WTC11 (cell line): ENCODE results near the gene TMC1. TPM values are rescaled to one million over a fixed set of nuclear protein-coding genes. Genes with fewer than 3 reads are reported as not detected.
"Not testable (repeated sequence)": the region's sequence is repeated elsewhere in the genome, so short reads cannot be mapped to it uniquely, and the experiment has no call there.

ENCODE experiments used
- ATAC-seq: fragments of 200-7000 bp; cut with Tn5 transposase; 2 replicates; pipeline ENCODE4 v1.10.0; 2021; ENCODE audit warnings: mild to moderate bottlenecking, moderate library complexity
- CTCF ChIA-PET: fragments of 300-600 bp; sonication (Branson Sonifier 250); formaldehyde crosslinking; loops from one replicate; lab custom pipeline; 2021; ENCODE audit warnings: antibody characterized with exemption; lab: Charles Lee
- POLR2A ChIA-PET: fragments of 350-600 bp; sonication (Branson Sonifier 250); formaldehyde crosslinking; loops from one replicate; lab custom pipeline; 2021; ENCODE audit warnings: antibody characterized with exemption; lab: Charles Lee
- DNase-seq: peaks from one replicate; pipeline ENCODE4 v3.0.0; 2021; ENCODE audit warnings: low spot score
- H3K27ac Mint-ChIP-seq: 2 replicates; pipeline ENCODE4 v1.8.0; 2021; ENCODE audit warnings: mixed read lengths
- H3K27me3 Mint-ChIP-seq: 2 replicates; pipeline ENCODE4 v1.8.0; 2021; ENCODE audit warnings: low read depth, mild to moderate bottlenecking, moderate library complexity, mixed read lengths
- H3K36me3 Mint-ChIP-seq: 2 replicates; pipeline ENCODE4 v1.8.0; 2021; ENCODE audit warnings: mixed read lengths
- H3K4me1 Mint-ChIP-seq: 2 replicates; pipeline ENCODE4 v1.8.0; 2022; ENCODE audit warnings: mixed read lengths
- H3K4me3 Mint-ChIP-seq: 2 replicates; pipeline ENCODE4 v1.8.0; 2021; ENCODE audit warnings: mild to moderate bottlenecking, moderate library complexity, mixed read lengths
- H3K9me3 Mint-ChIP-seq: 2 replicates; pipeline ENCODE4 v1.8.0; 2021; ENCODE audit warnings: mixed read lengths
- AR ChIP-seq: fragments of 250-450 bp; sonication (Bioruptor Pico); IDR thresholded peaks from 2 replicates; pipeline ENCODE4 v1.9.0; 2021; ENCODE audit warnings: mild to moderate bottlenecking
- ERG ChIP-seq: fragments of 250-450 bp; sonication (Bioruptor Pico); IDR thresholded peaks from 2 replicates; pipeline ENCODE4 v1.8.0; 2021; ENCODE audit warnings: mild to moderate bottlenecking
- ESRRA ChIP-seq: sonication (generic); formaldehyde crosslinking; IDR thresholded peaks from 2 replicates; pipeline ENCODE4 v1.8.1; 2022; ENCODE audit warnings: mild to moderate bottlenecking, missing genetic modification reagents, borderline replicate concordance
- GRHL2 ChIP-seq: fragments of 250-450 bp; sonication (Bioruptor Pico); IDR thresholded peaks from 2 replicates; pipeline ENCODE4 v1.8.0; 2022; ENCODE audit warnings: mild to moderate bottlenecking, moderate library complexity; ENCODE audit not compliant: insufficient replicate concordance, severe bottlenecking
- KAT7 ChIP-seq: sonication (generic); formaldehyde crosslinking; IDR thresholded peaks from 2 replicates; pipeline ENCODE4 v1.8.1; 2023; ENCODE audit warnings: missing genetic modification reagents, mild to moderate bottlenecking, borderline replicate concordance
- MXD4 ChIP-seq: fragments of 250-450 bp; sonication (Bioruptor Pico); IDR thresholded peaks from 2 replicates; pipeline ENCODE4 v1.8.0; 2021; ENCODE audit warnings: mild to moderate bottlenecking, moderate library complexity, borderline replicate concordance
- MYBL2 ChIP-seq: sonication (generic); formaldehyde crosslinking; IDR thresholded peaks from 2 replicates; pipeline ENCODE4 v1.8.1; 2023; ENCODE audit warnings: mild to moderate bottlenecking, moderate library complexity, missing genetic modification reagents
- NFATC4 ChIP-seq: fragments of 250-450 bp; sonication (Bioruptor Pico); IDR thresholded peaks from 2 replicates; pipeline ENCODE4 v1.9.0; 2021; ENCODE audit warnings: mild to moderate bottlenecking
- NR1H2 ChIP-seq: sonication (generic); formaldehyde crosslinking; IDR thresholded peaks from 2 replicates; pipeline ENCODE4 v1.9.0; 2021; ENCODE audit warnings: mild to moderate bottlenecking, moderate library complexity, missing genetic modification reagents
- NR2C2 ChIP-seq: sonication (generic); formaldehyde crosslinking; IDR thresholded peaks from 2 replicates; pipeline ENCODE4 v1.8.0; 2022; ENCODE audit warnings: mild to moderate bottlenecking, missing genetic modification reagents
- RELA ChIP-seq: sonication (generic); formaldehyde crosslinking; IDR thresholded peaks from 2 replicates; pipeline ENCODE4 v1.8.1; 2022; ENCODE audit warnings: missing genetic modification reagents, mild to moderate bottlenecking, borderline replicate concordance
- TEAD1 ChIP-seq: sonication (generic); formaldehyde crosslinking; IDR thresholded peaks from 2 replicates; pipeline ENCODE4 v1.8.0; 2022; ENCODE audit warnings: mild to moderate bottlenecking, missing genetic modification reagents
- ZNF232 ChIP-seq: sonication (generic); formaldehyde crosslinking; IDR thresholded peaks from 2 replicates; pipeline ENCODE4 v1.8.0; 2022; ENCODE audit warnings: mild to moderate bottlenecking, missing genetic modification reagents
- ZNF263 ChIP-seq: sonication (generic); formaldehyde crosslinking; IDR thresholded peaks from 2 replicates; pipeline ENCODE4 v1.8.1; 2022; ENCODE audit warnings: low read depth, mild to moderate bottlenecking, moderate library complexity, missing genetic modification reagents
- ZNF425 ChIP-seq: fragments of 250-450 bp; sonication (Bioruptor Pico); conservative IDR thresholded peaks from 2 replicates; pipeline ENCODE4 v1.9.0; 2021; ENCODE audit warnings: mild to moderate bottlenecking
- ZNF671 ChIP-seq: fragments of 250-450 bp; sonication (Bioruptor Pico); IDR thresholded peaks from 2 replicates; pipeline ENCODE4 v1.8.0; 2021; ENCODE audit warnings: mild to moderate bottlenecking
- total RNA-seq: library from RNA; stranded (reverse); gene quantifications from 3 replicates; pipeline ENCODE4 v1.2.3, GENCODE V29; 2021
- TF ChIP-seq, protein P1 (sequence below): sonication (generic); formaldehyde crosslinking; IDR thresholded peaks from 2 replicates; pipeline ENCODE4 v1.8.0; 2022; ENCODE audit warnings: mild to moderate bottlenecking, missing genetic modification reagents
- TF ChIP-seq, protein P2 (sequence below): sonication (generic); formaldehyde crosslinking; conservative IDR thresholded peaks from 2 replicates; pipeline ENCODE4 v1.8.1; 2023; ENCODE audit warnings: mild to moderate bottlenecking, low read depth, missing genetic modification reagents, moderate library complexity
- TF ChIP-seq, protein P3 (sequence below): sonication (generic); formaldehyde crosslinking; IDR thresholded peaks from 2 replicates; pipeline ENCODE4 v1.8.1; 2022; ENCODE audit warnings: low read depth, missing genetic modification reagents, borderline replicate concordance

The TMC1 gene
- total RNA-seq, 1 experiment from 2014 or later = 0.31 TPM

- Mint-ChIP-seq H3K27ac (peak overlapping the region; percentile 5; the same call in 1 of the 2 replicates), H3K4me3 (no peak overlapping the region), H3K9me3 (peaks cover 24% of the 10 kb centered on the region), H3K36me3 (peaks cover 21% of the 10 kb centered on the region), H3K4me1 (peaks cover 16% of the 10 kb centered on the region), H3K27me3 (no peaks in the 10 kb centered on the region)
- DNase-seq = no peak
- POLR2A ChIA-PET = no interaction called here
- ATAC-seq = peak; percentile 36
- CTCF ChIA-PET = no interaction called here
- TF ChIP-seq NFATC4 (CRISPR knock-in tag) = no peak
These were observed 19.0 kb downstream of the TMC1 start for GRCh38 chr9:72540348-72540873.

- POLR2A ChIA-PET, H3K27me3 Mint-ChIP-seq, DNase-seq, H3K27ac Mint-ChIP-seq, ATAC-seq, CTCF ChIA-PET, H3K4me3 Mint-ChIP-seq: not testable (repeated sequence)
- Mint-ChIP-seq H3K36me3 (peaks cover 12% of the 10 kb centered on the region), H3K4me1 (peaks cover 16% of the 10 kb centered on the region), H3K9me3 (peaks cover 18% of the 10 kb centered on the region)
These were observed 21.1 kb downstream of the TMC1 start for GRCh38 chr9:72542537-72542833.

DNA sequence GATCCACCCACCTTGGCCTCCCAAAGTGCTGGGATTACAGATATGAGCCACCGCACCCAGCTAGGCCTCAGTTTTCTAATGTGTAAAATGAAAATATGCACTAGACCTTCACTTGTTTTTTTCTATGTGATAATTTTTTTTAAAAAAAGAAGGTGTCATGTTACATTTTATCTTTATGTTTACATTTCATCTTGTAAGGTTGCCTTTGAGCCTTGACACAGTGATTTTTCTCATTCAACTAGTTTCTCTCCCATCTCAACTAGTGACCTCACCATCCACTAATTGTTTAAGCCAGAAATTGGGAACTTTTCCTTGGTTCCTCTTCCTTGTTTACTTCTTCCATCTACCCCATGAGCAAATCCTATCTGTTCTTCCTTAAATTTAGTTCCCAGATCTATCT is 21.5 kb downstream of the TMC1 start:
- DNase-seq (no peak), ATAC-seq (no peak)
- TF ChIP-seq, protein P1, sequence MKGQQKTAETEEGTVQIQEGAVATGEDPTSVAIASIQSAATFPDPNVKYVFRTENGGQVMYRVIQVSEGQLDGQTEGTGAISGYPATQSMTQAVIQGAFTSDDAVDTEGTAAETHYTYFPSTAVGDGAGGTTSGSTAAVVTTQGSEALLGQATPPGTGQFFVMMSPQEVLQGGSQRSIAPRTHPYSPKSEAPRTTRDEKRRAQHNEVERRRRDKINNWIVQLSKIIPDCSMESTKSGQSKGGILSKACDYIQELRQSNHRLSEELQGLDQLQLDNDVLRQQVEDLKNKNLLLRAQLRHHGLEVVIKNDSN (CRISPR knock-in tag) = no peak
- TF ChIP-seq TEAD1 (CRISPR knock-in tag) = no peak
- TF ChIP-seq MYBL2 = no peak
- no peak for TF ChIP-seq ZNF232 (CRISPR knock-in tag)
- TF ChIP-seq NR1H2 = no peak
- TF ChIP-seq, protein P2, sequence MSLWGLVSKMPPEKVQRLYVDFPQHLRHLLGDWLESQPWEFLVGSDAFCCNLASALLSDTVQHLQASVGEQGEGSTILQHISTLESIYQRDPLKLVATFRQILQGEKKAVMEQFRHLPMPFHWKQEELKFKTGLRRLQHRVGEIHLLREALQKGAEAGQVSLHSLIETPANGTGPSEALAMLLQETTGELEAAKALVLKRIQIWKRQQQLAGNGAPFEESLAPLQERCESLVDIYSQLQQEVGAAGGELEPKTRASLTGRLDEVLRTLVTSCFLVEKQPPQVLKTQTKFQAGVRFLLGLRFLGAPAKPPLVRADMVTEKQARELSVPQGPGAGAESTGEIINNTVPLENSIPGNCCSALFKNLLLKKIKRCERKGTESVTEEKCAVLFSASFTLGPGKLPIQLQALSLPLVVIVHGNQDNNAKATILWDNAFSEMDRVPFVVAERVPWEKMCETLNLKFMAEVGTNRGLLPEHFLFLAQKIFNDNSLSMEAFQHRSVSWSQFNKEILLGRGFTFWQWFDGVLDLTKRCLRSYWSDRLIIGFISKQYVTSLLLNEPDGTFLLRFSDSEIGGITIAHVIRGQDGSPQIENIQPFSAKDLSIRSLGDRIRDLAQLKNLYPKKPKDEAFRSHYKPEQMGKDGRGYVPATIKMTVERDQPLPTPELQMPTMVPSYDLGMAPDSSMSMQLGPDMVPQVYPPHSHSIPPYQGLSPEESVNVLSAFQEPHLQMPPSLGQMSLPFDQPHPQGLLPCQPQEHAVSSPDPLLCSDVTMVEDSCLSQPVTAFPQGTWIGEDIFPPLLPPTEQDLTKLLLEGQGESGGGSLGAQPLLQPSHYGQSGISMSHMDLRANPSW = no peak
- no peak for TF ChIP-seq ZNF425
- Mint-ChIP-seq H3K4me1 (peaks cover 16% of the 10 kb centered on the region), H3K4me3 (no peak overlapping the region), H3K36me3 (peaks cover 9% of the 10 kb centered on the region), H3K27me3 (no peaks in the 10 kb centered on the region), H3K9me3 (peaks cover 14% of the 10 kb centered on the region), H3K27ac (no peak overlapping the region; the same call in 1 of the 2 replicates)
- POLR2A ChIA-PET = no interaction called here
- CTCF ChIA-PET = no interaction called here

DNA sequence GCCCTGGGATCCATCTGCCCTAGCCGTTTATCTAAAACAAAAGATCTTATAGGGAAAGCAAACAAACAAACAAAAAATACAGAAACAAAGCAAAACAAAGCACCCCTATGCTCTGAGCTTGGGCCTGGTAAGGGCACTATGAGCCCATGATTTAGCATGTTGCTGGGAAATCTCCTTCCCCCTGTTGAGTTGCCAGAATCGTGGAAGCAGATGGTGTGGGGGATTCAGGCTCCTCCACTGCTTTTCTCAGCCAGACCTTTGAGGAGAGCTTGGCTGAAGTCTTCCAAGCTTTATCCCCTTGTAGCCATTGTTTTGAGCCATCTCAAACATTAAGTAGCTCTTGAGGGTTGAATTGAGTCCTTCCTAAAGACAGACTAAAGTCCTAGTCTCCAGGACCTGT is 29.9 kb downstream of the TMC1 start:
- DNase-seq (no peak), ATAC-seq (no peak)
- Mint-ChIP-seq H3K4me1 (peaks cover 6% of the 10 kb centered on the region), H3K4me3 (no peak overlapping the region), H3K27ac (no peak overlapping the region), H3K36me3 (no peaks in the 10 kb centered on the region), H3K27me3 (no peaks in the 10 kb centered on the region), H3K9me3 (no peaks in the 10 kb centered on the region)
- ChIA-PET CTCF (no interaction called here), POLR2A (no interaction called here)
- TF ChIP-seq RELA (CRISPR knock-in tag) (no peak), GRHL2 (no peak), KAT7 (CRISPR knock-in tag) (no peak), AR (no peak), ZNF263 (CRISPR knock-in tag) (no peak), ZNF671 (CRISPR knock-in tag) (no peak), NR2C2 (CRISPR knock-in tag) (no peak), MXD4 (CRISPR knock-in tag) (no peak), ERG (no peak), ESRRA (no peak)
- TF ChIP-seq, protein P3, sequence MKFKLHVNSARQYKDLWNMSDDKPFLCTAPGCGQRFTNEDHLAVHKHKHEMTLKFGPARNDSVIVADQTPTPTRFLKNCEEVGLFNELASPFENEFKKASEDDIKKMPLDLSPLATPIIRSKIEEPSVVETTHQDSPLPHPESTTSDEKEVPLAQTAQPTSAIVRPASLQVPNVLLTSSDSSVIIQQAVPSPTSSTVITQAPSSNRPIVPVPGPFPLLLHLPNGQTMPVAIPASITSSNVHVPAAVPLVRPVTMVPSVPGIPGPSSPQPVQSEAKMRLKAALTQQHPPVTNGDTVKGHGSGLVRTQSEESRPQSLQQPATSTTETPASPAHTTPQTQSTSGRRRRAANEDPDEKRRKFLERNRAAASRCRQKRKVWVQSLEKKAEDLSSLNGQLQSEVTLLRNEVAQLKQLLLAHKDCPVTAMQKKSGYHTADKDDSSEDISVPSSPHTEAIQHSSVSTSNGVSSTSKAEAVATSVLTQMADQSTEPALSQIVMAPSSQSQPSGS (CRISPR knock-in tag) = no peak
